K562 (cell line): ENCODE results near the gene TBC1D1. TPM values are rescaled to one million over a fixed set of nuclear protein-coding genes. Genes with fewer than 3 reads are reported as not detected.
A peak's percentile ranks its signal among the peaks of the same experiment; 100 is the strongest.

Source experiments
- ARID1B ChIP-seq: fragments of 450-650 bp; IDR thresholded peaks from 2 replicates; pipeline ENCODE4 v1.6.1; 2016; ENCODE audit warnings: antibody characterized with exemption, mild to moderate bottlenecking, inconsistent platforms
- CXXC5 ChIP-seq: fragments of 250-450 bp; sonication (Bioruptor Pico); IDR thresholded peaks from 2 replicates; pipeline ENCODE4 v1.8.0; 2022; ENCODE audit warnings: inconsistent platforms, mild to moderate bottlenecking, moderate library complexity
- FOSL1 ChIP-seq: fragments of 200-800 bp; sonication (Bioruptor generic); conservative IDR thresholded peaks from 2 replicates; pipeline ENCODE4 v1.6.1; 2016; ENCODE audit warnings: missing genetic modification characterization, missing compliant biosample characterization
- HDAC8 ChIP-seq: fragments of 450-650 bp; IDR thresholded peaks from 2 replicates; pipeline ENCODE4 v1.6.1; 2016; ENCODE audit warnings: mild to moderate bottlenecking, missing genetic modification characterization, moderate library complexity, missing compliant biosample characterization
- MAZ ChIP-seq, 2 experiments: fragments of 450-650 bp in 1 of 2; sonication (generic) in 1 of 2; formaldehyde crosslinking; IDR thresholded peaks in 1 of 2; conservative IDR thresholded peaks in 1 of 2; 2 replicates each; pipeline versions ENCODE4 v1.4.0 to v1.5.0; 2020; ENCODE audit warnings: mild to moderate bottlenecking in 1 of 2, missing genetic modification reagents in 1 of 2
- NFIX ChIP-seq: fragments of 250-450 bp; sonication (Bioruptor Pico); IDR thresholded peaks from 2 replicates; pipeline ENCODE4 v1.4.0; 2020; ENCODE audit warnings: low read depth, mild to moderate bottlenecking, moderate library complexity
- SRF ChIP-seq, 2 experiments: fragments of 250-450, 450-650 bp in 1 of 2; sonication (Bioruptor Pico) in 1 of 2; sonication (generic) in 1 of 2; formaldehyde crosslinking; IDR thresholded peaks; 2 replicates each; pipeline versions ENCODE4 v1.5.0 to v1.5.1; 2020 to 2022; ENCODE audit warnings: mild to moderate bottlenecking in 1 of 2, missing genetic modification reagents in 1 of 2
- TAL1 ChIP-seq: fragments of 450-650 bp; IDR thresholded peaks from 2 replicates; pipeline ENCODE4 v1.6.1; 2016; ENCODE audit warnings: mild to moderate bottlenecking
- ZBTB17 ChIP-seq: fragments of 450-650 bp; formaldehyde crosslinking; IDR thresholded peaks from 2 replicates; pipeline ENCODE4 v1.4.0; 2020; ENCODE audit warnings: mild to moderate bottlenecking
- ZC3H11A ChIP-seq: IDR thresholded peaks from 2 replicates; pipeline ENCODE4 v1.6.1; 2012; ENCODE audit warnings: low read depth, low read length, improper control_type of control experiment
- ZFP30 ChIP-seq: fragments of 250-450 bp; sonication (Bioruptor Pico); IDR thresholded peaks from 2 replicates; pipeline ENCODE4 v1.8.0; 2022; ENCODE audit warnings: moderate library complexity, mild to moderate bottlenecking, inconsistent platforms, borderline replicate concordance
- ZNF263 ChIP-seq: sonication (generic); formaldehyde crosslinking; IDR thresholded peaks from 2 replicates; pipeline ENCODE4 v1.8.0; 2022; ENCODE audit warnings: mild to moderate bottlenecking, missing genetic modification reagents, borderline replicate concordance
- ZNF583 ChIP-seq: fragments of 250-450 bp; sonication (Bioruptor Pico); IDR thresholded peaks from 2 replicates; pipeline ENCODE4 v1.4.0; 2020
- ZNF707 ChIP-seq: fragments of 250-450 bp; sonication (Bioruptor Pico); conservative IDR thresholded peaks from 2 replicates; pipeline ENCODE4 v1.8.0; 2022; ENCODE audit warnings: inconsistent platforms, mild to moderate bottlenecking, moderate library complexity
- polyA plus RNA-seq, 8 experiments: library from polyadenylated mRNA; depleted of rRNA in 4 of 8; stranded (reverse) in 5 of 8; unstranded in 3 of 8; fragments of >200 nt; fragmentation: Nextera tagmentation in 2 of 8; fragmentation: Illumina TruSeq in 1 of 8; extraction: Ambion mirVana in 2 of 8; extraction: Trizol in 1 of 8; gene quantifications; 2 replicates each; pipeline versions ENCODE4 v1.2.1 to v1.2.3, GENCODE V29; 2011 to 2014; ENCODE audit warnings: inconsistent platforms in 1 of 8, missing spikeins in 1 of 8
- total RNA-seq, 7 experiments: library from RNA; depleted of rRNA in 6 of 7; stranded (reverse); fragments of >200 nt in 6 of 7; fragmentation: Illumina TruSeq in 2 of 7; extraction: Trizol in 2 of 7; gene quantifications; 2 replicates each; pipeline versions ENCODE4 v1.2.1 to v1.2.3, GENCODE V29; 2011 to 2021; ENCODE audit warnings: low replicate concordance in 1 of 7
- TF ChIP-seq, protein P1 (sequence below): sonication (generic); formaldehyde crosslinking; IDR thresholded peaks from 2 replicates; pipeline ENCODE4 v1.8.1; 2023; ENCODE audit warnings: mild to moderate bottlenecking, missing genetic modification reagents
- TF ChIP-seq, protein P2 (sequence below): IDR thresholded peaks from 3 replicates; pipeline ENCODE4 v1.6.1; 2011; ENCODE audit warnings: borderline replicate concordance, mild to moderate bottlenecking, moderate library complexity; ENCODE audit not compliant: insufficient read length; ENCODE audit errors: extremely low read depth
- TF ChIP-seq, protein P3 (sequence below): fragments of 200-800 bp; sonication (Bioruptor generic); IDR thresholded peaks from 2 replicates; pipeline ENCODE4 v1.6.1; 2017; ENCODE audit warnings: missing genetic modification characterization, missing compliant biosample characterization

Gene TBC1D1
- total and polyA plus RNA-seq, 9 of the 15 experiments (the other 6 are each of a cell fraction or from before 2014, with no cell fraction given): 0.59 to 14.2 (median 8.8) TPM

DNA sequence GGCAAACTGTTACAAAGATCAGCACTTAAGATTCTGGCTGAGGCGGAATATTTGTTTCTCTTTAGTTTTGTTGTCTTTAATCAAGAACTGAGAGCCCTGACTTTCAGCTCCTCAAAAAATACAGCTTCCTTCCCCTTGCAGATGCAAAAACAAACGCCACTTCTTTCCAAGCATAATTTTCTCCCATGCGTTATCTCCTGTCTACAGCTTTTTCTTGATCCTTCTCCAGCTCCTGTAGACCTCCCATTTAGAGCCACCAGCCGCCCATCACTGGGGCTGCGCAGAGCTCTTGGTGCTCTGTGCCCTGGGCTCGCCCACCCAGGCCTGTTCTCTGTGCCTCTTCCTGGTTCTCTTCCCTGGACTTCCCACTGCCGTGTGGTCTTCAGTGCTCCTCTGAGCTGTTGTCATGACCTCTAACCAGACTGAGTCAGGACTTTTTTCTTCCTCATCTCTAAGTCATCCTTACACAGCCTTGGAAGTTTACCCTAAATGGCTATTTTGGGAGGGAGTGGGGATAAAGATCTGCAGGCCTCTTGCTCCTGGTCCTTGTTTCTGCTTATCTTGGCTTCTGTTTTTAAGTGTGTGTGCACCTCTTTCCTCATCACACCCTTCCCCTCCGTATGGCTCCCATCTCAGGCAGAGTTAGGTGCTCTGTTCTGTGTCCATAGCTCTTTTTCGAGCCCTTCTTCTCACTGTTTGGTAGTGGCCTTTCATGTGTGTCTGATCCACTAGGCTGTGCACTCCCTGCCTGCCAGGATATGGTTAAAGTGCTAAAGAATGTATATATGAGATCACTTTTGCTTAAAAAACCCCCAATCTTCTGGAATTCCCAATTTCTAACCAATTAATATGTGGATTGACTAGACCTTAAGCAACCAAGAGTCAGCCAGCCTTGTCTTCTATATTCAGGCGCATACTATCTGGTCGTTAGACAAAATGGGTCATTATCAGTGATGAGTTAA lies 191.8 kb downstream of the TBC1D1 start (continued):
- TF ChIP-seq, protein P1, sequence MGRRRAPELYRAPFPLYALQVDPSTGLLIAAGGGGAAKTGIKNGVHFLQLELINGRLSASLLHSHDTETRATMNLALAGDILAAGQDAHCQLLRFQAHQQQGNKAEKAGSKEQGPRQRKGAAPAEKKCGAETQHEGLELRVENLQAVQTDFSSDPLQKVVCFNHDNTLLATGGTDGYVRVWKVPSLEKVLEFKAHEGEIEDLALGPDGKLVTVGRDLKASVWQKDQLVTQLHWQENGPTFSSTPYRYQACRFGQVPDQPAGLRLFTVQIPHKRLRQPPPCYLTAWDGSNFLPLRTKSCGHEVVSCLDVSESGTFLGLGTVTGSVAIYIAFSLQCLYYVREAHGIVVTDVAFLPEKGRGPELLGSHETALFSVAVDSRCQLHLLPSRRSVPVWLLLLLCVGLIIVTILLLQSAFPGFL (CRISPR knock-in tag): no peak
- no peak for TF ChIP-seq NFIX (CRISPR knock-in tag)
- TF ChIP-seq, protein P2, sequence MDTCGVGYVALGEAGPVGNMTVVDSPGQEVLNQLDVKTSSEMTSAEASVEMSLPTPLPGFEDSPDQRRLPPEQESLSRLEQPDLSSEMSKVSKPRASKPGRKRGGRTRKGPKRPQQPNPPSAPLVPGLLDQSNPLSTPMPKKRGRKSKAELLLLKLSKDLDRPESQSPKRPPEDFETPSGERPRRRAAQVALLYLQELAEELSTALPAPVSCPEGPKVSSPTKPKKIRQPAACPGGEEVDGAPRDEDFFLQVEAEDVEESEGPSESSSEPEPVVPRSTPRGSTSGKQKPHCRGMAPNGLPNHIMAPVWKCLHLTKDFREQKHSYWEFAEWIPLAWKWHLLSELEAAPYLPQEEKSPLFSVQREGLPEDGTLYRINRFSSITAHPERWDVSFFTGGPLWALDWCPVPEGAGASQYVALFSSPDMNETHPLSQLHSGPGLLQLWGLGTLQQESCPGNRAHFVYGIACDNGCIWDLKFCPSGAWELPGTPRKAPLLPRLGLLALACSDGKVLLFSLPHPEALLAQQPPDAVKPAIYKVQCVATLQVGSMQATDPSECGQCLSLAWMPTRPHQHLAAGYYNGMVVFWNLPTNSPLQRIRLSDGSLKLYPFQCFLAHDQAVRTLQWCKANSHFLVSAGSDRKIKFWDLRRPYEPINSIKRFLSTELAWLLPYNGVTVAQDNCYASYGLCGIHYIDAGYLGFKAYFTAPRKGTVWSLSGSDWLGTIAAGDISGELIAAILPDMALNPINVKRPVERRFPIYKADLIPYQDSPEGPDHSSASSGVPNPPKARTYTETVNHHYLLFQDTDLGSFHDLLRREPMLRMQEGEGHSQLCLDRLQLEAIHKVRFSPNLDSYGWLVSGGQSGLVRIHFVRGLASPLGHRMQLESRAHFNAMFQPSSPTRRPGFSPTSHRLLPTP: no peak
- TF ChIP-seq ZNF583: 0 out of 2 replicates have a peak, but pooled peaks have one; percentile 31
- TF ChIP-seq ZNF707: peak; percentile 87
- 0 out of 2 replicates have a peak, but pooled peaks have one; percentile 19 for TF ChIP-seq CXXC5 (CRISPR knock-in tag)
- TF ChIP-seq, protein P3, sequence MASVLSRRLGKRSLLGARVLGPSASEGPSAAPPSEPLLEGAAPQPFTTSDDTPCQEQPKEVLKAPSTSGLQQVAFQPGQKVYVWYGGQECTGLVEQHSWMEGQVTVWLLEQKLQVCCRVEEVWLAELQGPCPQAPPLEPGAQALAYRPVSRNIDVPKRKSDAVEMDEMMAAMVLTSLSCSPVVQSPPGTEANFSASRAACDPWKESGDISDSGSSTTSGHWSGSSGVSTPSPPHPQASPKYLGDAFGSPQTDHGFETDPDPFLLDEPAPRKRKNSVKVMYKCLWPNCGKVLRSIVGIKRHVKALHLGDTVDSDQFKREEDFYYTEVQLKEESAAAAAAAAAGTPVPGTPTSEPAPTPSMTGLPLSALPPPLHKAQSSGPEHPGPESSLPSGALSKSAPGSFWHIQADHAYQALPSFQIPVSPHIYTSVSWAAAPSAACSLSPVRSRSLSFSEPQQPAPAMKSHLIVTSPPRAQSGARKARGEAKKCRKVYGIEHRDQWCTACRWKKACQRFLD: peak; percentile 52; the same call in 1 of the 2 replicates
- TF ChIP-seq HDAC8 (tag): no peak
- no peak for TF ChIP-seq ZFP30 (CRISPR knock-in tag)
- TF ChIP-seq SRF (CRISPR knock-in tag; IDR thresholded peaks at IDR 0.05): peak; percentile 68 to 95; a peak in 3 of 4 replicates
- TF ChIP-seq TAL1: peak; percentile 14; the same call in 1 of the 2 replicates
- peak; percentile 28; the same call in 1 of the 2 replicates for TF ChIP-seq ARID1B
- 0 out of 2 replicates have a peak, but pooled peaks have one; percentile 19 for TF ChIP-seq ZNF263 (CRISPR knock-in tag)
- peak; percentile 82 for TF ChIP-seq FOSL1
- peak in 1 of 2 experiments; percentile 27; a peak in 1 of 4 replicates for TF ChIP-seq MAZ (CRISPR knock-in tag; conservative IDR thresholded peaks at IDR 0.05 in 1 of 2, IDR thresholded peaks at IDR 0.05 in 1 of 2)
- TF ChIP-seq ZC3H11A: no peak
- TF ChIP-seq ZBTB17 (CRISPR knock-in tag): 0 out of 2 replicates have a peak, but pooled peaks have one; percentile 32
